HCT116 (cell line): Measurements from ENCODE around the gene KNDC1.

ENCODE experiments used
- CEBPB ChIP-seq: IDR thresholded peaks from 2 replicates; pipeline ENCODE4 v1.6.1; 2012; ENCODE audit warnings: low read depth
- CTCF ChIP-seq, 3 experiments: fragments of 200-600 bp in 1 of 3; sonication (generic) in 1 of 3; IDR thresholded peaks in 2 of 3; conservative IDR thresholded peaks in 1 of 3; 2 replicates each; pipeline ENCODE4 v1.5.1; 2012 to 2017; ENCODE audit warnings: low read depth in 2 of 3, low read length in 2 of 3, antibody characterized with exemption in 1 of 3, borderline replicate concordance in 1 of 3, control low read depth in 1 of 3, mild to moderate bottlenecking in 1 of 3, mixed read lengths in 1 of 3, mixed run types in 1 of 3, moderate library complexity in 1 of 3; ENCODE audit not compliant: insufficient read depth in 1 of 3
- EGR1 ChIP-seq: IDR thresholded peaks from 2 replicates; pipeline ENCODE4 v1.6.1; 2012; ENCODE audit warnings: low read depth
- EZH2 ChIP-seq: fragments of 200-600 bp; sonication (generic); IDR thresholded peaks from 2 replicates; pipeline ENCODE4 v1.6.1; 2017; ENCODE audit warnings: antibody characterized with exemption, mixed run types
- JUND ChIP-seq: IDR thresholded peaks from 2 replicates; pipeline ENCODE4 v1.6.1; 2012
- MAX ChIP-seq: IDR thresholded peaks from 2 replicates; pipeline ENCODE4 v1.6.1; 2012
- POLR2A ChIP-seq: IDR thresholded peaks from 2 replicates; pipeline ENCODE4 v1.7.0; 2011; ENCODE audit warnings: borderline replicate concordance; ENCODE audit not compliant: insufficient read depth, insufficient read length; ENCODE audit errors: extremely low read depth
- POLR2AphosphoS5 ChIP-seq: IDR thresholded peaks from 2 replicates; pipeline ENCODE4 v1.6.1; 2011; ENCODE audit warnings: mild to moderate bottlenecking, low read depth, low read length, moderate library complexity
- RAD21 ChIP-seq: IDR thresholded peaks from 2 replicates; pipeline ENCODE4 v1.6.1; 2012; ENCODE audit warnings: low read depth, mild to moderate bottlenecking
- REST ChIP-seq: IDR thresholded peaks from 2 replicates; pipeline ENCODE4 v1.6.1; 2012; ENCODE audit warnings: low read depth
- ZFX ChIP-seq: fragments of 450-650 bp; IDR thresholded peaks from 2 replicates; pipeline ENCODE4 v1.6.1; 2017
- ZNF274 ChIP-seq: fragments of 200-500 bp; sonication (Bioruptor generic); IDR thresholded peaks from 2 replicates; pipeline ENCODE4 v1.6.1; 2014; ENCODE audit warnings: mild to moderate bottlenecking, low read depth, low read length, inconsistent platforms

GRCh38 chr10:133129071-133129858 lies 30.8 kb upstream of the KNDC1 start:
- no peak for TF ChIP-seq POLR2AphosphoS5
- TF ChIP-seq JUND: no peak
- TF ChIP-seq CEBPB: no peak
- TF ChIP-seq CTCF (IDR thresholded peaks at IDR 0.05 in 2 of 3, conservative IDR thresholded peaks at IDR 0.05 in 1 of 3; ENCODE audit: borderline replicate concordance in 1 of 3, insufficient read depth in 1 of 3, low read depth in 2 of 3, low read length in 2 of 3): no peak
- TF ChIP-seq POLR2A: no peak
- TF ChIP-seq EZH2: no peak
- TF ChIP-seq MAX: no peak
- no peak for TF ChIP-seq EGR1
- no peak for TF ChIP-seq RAD21
- TF ChIP-seq ZFX: no peak
- no peak for TF ChIP-seq REST
- TF ChIP-seq ZNF274: no peak
